Suprapubic skin (tissue), 4 donors: ENCODE results near the gene CD63. TPM values are rescaled to one million over a fixed set of nuclear protein-coding genes. Genes with fewer than 3 reads are reported as not detected.

ENCODE experiments used
- DNase-seq, 2 donors: peaks; one replicate each; pipeline ENCODE4 v3.0.0-alpha.2; 2019; ENCODE audit warnings: low spot score in 2 of 2
- H3K27ac ChIP-seq: fragments of 200-600 bp; sonication (generic); one replicate; pipeline ENCODE4 v1.5.1; 2019
- H3K27me3 ChIP-seq: fragments of 200-600 bp; sonication (generic); one replicate; pipeline ENCODE4 v1.5.1; 2019
- H3K36me3 ChIP-seq: fragments of 200-600 bp; sonication (generic); one replicate; pipeline ENCODE4 v1.5.1; 2019
- H3K4me1 ChIP-seq: fragments of 200-600 bp; sonication (generic); one replicate; pipeline ENCODE4 v1.5.1; 2019
- H3K4me3 ChIP-seq: fragments of 200-600 bp; sonication (generic); one replicate; pipeline ENCODE4 v1.5.1; 2019; ENCODE audit warnings: mild to moderate bottlenecking
- H3K9me3 ChIP-seq: fragments of 200-600 bp; sonication (generic); one replicate; pipeline ENCODE4 v1.5.1; 2019
- EP300 ChIP-seq: sonication (generic); formaldehyde crosslinking; IDR thresholded peaks from one replicate; pipeline ENCODE4 v1.6.1; 2017; ENCODE audit warnings: antibody characterized with exemption
- POLR2A ChIP-seq, 2 donors: fragments of 450-650 bp; IDR thresholded peaks; one replicate each; pipeline ENCODE4 v1.6.1; 2017; ENCODE audit warnings: antibody characterized with exemption in 2 of 2, mild to moderate bottlenecking in 2 of 2, moderate library complexity in 2 of 2
- POLR2AphosphoS5 ChIP-seq, 3 donors: sonication (generic); formaldehyde crosslinking; IDR thresholded peaks; one replicate each; pipeline ENCODE4 v1.6.1; 2017; ENCODE audit warnings: antibody characterized with exemption in 3 of 3
- WGBS: methylation state at CpG from one replicate; pipeline ENCODE4 v1.1.5; 2018; 5-methylcytosine and 5-hydroxymethylcytosine counted together
- total RNA-seq, 4 donors: library from RNA; depleted of rRNA; stranded (reverse); fragments of >200 nt; gene quantifications; one replicate each; pipeline ENCODE4 v1.1.0, GENCODE V29; 2016
- TF ChIP-seq, protein P1 (sequence below), 2 donors: fragments of 200-600 bp in 1 of 2; fragments of 450-650 bp in 1 of 2; sonication (generic) in 1 of 2; IDR thresholded peaks; one replicate each; pipeline ENCODE4 v1.5.1; 2016 to 2019; ENCODE audit warnings: antibody characterized with exemption in 2 of 2, mild to moderate bottlenecking in 1 of 2, moderate library complexity in 1 of 2

CD63 gene
- total RNA-seq, 4 donors from 2014 or later: 176 to 303 (median 193) TPM

DNA sequence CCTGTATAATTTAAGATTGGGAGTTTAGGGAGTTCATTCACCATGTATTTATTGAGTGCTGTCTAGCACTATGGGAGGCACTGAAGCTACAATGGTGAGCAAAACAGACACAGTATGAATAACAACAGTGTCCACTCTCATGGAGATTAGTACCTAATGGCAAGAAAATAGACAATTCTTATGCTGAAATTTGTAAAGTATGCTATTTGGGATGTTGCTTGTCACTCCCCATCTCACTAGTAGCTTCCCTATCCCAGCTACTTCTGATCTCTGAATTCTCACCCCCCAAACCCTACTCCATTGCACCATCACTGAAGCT lies 18.1 kb upstream of the CD63 start:
- no peak for TF ChIP-seq EP300
- no peak for TF ChIP-seq POLR2A (IDR thresholded peaks at IDR 0.05)
- TF ChIP-seq, protein P1, sequence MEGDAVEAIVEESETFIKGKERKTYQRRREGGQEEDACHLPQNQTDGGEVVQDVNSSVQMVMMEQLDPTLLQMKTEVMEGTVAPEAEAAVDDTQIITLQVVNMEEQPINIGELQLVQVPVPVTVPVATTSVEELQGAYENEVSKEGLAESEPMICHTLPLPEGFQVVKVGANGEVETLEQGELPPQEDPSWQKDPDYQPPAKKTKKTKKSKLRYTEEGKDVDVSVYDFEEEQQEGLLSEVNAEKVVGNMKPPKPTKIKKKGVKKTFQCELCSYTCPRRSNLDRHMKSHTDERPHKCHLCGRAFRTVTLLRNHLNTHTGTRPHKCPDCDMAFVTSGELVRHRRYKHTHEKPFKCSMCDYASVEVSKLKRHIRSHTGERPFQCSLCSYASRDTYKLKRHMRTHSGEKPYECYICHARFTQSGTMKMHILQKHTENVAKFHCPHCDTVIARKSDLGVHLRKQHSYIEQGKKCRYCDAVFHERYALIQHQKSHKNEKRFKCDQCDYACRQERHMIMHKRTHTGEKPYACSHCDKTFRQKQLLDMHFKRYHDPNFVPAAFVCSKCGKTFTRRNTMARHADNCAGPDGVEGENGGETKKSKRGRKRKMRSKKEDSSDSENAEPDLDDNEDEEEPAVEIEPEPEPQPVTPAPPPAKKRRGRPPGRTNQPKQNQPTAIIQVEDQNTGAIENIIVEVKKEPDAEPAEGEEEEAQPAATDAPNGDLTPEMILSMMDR (IDR thresholded peaks at IDR 0.05): no peak
- no peak for TF ChIP-seq POLR2AphosphoS5 (IDR thresholded peaks at IDR 0.05)

DNA sequence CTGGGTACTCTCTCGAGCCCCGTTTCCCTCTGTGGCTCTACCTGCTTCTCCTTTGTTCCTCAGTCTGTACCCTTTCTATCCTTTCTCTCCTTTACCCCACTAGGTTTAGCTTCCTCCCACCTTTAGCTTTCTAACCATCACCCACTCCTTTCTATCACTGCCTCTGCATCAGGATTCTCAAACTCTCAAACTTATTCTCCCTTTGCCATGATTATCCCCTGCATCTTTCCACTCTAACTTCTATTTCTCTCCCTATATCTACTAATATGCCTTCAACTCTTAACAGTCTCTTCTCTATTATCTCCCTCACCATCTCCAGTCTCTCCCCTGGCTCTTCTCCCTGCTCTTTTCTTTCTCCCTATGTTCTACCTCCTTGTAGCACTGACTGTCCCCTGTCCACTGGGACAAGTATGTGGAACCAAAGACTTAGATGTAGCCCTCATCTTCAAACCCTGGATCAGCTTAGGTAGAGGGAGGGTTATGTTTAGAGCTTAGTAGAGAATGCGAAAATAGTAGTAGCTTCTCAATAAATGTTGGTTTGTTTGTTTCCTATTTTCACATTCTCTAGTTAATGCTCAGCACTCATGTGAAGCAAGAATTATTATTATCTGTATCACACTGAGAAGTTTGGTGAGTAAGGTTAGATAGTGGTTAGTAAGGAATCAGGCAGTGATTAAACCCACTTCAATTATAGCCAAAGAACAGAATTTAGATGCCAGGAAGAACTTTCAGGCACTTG lies 17.5 kb upstream of the CD63 start:
- H3K9me3 ChIP-seq: no peaks in the 10 kb centered on the region
- WGBS: 54% methylated on average over 3 of the region's 3 CpGs
- TF ChIP-seq POLR2A (IDR thresholded peaks at IDR 0.05) (no peak), EP300 (no peak), POLR2AphosphoS5 (IDR thresholded peaks at IDR 0.05) (no peak)
- TF ChIP-seq, protein P1 (IDR thresholded peaks at IDR 0.05): no peak
- no peak overlapping the region for H3K27ac ChIP-seq
- H3K27me3 ChIP-seq: no peaks in the 10 kb centered on the region
- DNase-seq: no peak
- H3K4me1 ChIP-seq: peaks cover 29% of the 10 kb centered on the region
- peaks cover 15% of the 10 kb centered on the region for H3K36me3 ChIP-seq
- H3K4me3 ChIP-seq: no peak overlapping the region

More for the DNA sequence above, 18.1 kb upstream of the CD63 start:
- peaks cover 29% of the 10 kb centered on the region for H3K4me1 ChIP-seq
- H3K4me3 ChIP-seq: no peak overlapping the region
- peaks cover 20% of the 10 kb centered on the region for H3K36me3 ChIP-seq
- no peak for DNase-seq
- H3K27me3 ChIP-seq: no peaks in the 10 kb centered on the region
- H3K9me3 ChIP-seq: no peaks in the 10 kb centered on the region
- H3K27ac ChIP-seq: no peak overlapping the region

GRCh38 chr12:55745361-55746173 lies 16.8 kb upstream of the CD63 start:
- no peaks in the 10 kb centered on the region for H3K27me3 ChIP-seq
- TF ChIP-seq POLR2AphosphoS5 (IDR thresholded peaks at IDR 0.05) (no peak), POLR2A (IDR thresholded peaks at IDR 0.05) (no peak), EP300 (no peak)
- TF ChIP-seq, protein P1 (IDR thresholded peaks at IDR 0.05): no peak
- no peak overlapping the region for H3K27ac ChIP-seq
- H3K36me3 ChIP-seq: peaks cover 7% of the 10 kb centered on the region
- peaks cover 29% of the 10 kb centered on the region for H3K4me1 ChIP-seq
- 25% methylated on average over 12 of the region's 13 CpGs for WGBS
- no peak for DNase-seq
- H3K9me3 ChIP-seq: no peaks in the 10 kb centered on the region
- no peak overlapping the region for H3K4me3 ChIP-seq

DNA sequence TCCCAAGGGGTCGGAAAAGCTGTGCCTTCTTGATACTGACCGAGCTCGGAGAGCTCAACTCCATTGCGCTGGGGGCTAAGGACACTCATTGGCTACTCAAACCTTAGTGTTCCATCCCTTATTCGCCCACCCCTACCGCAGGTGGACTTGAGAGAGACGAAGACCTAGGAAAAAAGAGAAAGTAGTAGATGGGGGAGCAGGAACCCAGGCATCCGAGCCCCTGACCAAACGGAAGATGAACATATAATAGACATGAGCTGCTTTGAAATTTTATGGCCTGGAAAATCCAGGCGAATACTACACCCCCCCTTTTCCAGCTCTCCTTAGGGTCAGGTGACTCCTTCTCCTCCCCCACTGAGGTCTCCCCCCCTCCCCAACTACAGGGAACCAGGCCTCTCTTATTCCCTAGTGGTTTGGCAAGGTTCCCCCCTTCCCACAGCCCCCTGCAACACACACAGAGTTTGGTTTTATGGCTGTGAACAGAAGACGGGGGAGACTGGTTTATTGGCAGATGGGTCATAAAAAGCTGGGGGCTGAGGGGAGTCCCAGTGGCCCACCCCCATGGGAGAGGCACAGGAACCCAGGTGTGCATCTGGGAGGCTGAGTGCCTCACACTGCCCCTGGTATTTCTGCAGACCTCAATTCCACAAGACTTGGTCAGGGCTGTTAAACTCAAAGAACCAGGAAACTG lies 15.7 kb upstream of the CD63 start:
- peaks cover 29% of the 10 kb centered on the region for H3K4me1 ChIP-seq
- H3K36me3 ChIP-seq: peaks cover 3% of the 10 kb centered on the region
- WGBS: 36% methylated on average over 11 of the region's 11 CpGs
- DNase-seq: no peak
- no peaks in the 10 kb centered on the region for H3K27me3 ChIP-seq
- peak overlapping the region; percentile 54 for H3K4me3 ChIP-seq
- no peak for TF ChIP-seq POLR2AphosphoS5 (IDR thresholded peaks at IDR 0.05)
- TF ChIP-seq, protein P1 (IDR thresholded peaks at IDR 0.05): no peak
- no peak for TF ChIP-seq POLR2A (IDR thresholded peaks at IDR 0.05)
- no peak for TF ChIP-seq EP300
- no peak overlapping the region for H3K27ac ChIP-seq
- no peaks in the 10 kb centered on the region for H3K9me3 ChIP-seq
